Right ventricle myocardium superior (tissue), 1 donor: ENCODE data around the gene ZMYM3. TPM values are rescaled to one million over a fixed set of nuclear protein-coding genes. Genes with fewer than 3 reads are reported as not detected.
"Not testable (repeated sequence)": the region's sequence is repeated elsewhere in the genome, so short reads cannot be mapped to it uniquely, and the experiment has no call there.

ENCODE experiments used
- ATAC-seq: fragments of 200-7000 bp; cut with Tn5 transposase; one replicate; pipeline ENCODE4 v1.9.1; 2020; ENCODE audit warnings: mild to moderate bottlenecking; ENCODE audit not compliant: poor library complexity
- DNase-seq: peaks from one replicate; pipeline ENCODE4 v3.0.0-alpha.2; 2020
- intact Hi-C: fragments of 100-400 bp; cut with DNase I; formaldehyde crosslinking; loops from one replicate; pipeline ENCODE4 v1.11.2; 2022
- long read RNA-seq: library from polyadenylated mRNA; unstranded; transcript quantifications from one replicate; pipeline ENCODE4 v2.0.0, GENCODE V29; 2021
- total RNA-seq: library from RNA; stranded (reverse); fragmentation: NEBNext Ultra II Directional; extraction: Animal tissue kit (Norgen Biotek cat#: 25700); gene quantifications from one replicate; pipeline ENCODE4 v1.2.1, GENCODE V29; 2021
- donor health status: DM: no; HTN: yes; CAD: no; lungs with severe emphysema.

Gene ZMYM3
- 13.0 TPM for total RNA-seq
- long read RNA-seq, partial matches to known transcripts: 9 of 12 reads
- long read RNA-seq, other reads (novel, unspliced or antisense): 3 of 12 reads

DNA sequence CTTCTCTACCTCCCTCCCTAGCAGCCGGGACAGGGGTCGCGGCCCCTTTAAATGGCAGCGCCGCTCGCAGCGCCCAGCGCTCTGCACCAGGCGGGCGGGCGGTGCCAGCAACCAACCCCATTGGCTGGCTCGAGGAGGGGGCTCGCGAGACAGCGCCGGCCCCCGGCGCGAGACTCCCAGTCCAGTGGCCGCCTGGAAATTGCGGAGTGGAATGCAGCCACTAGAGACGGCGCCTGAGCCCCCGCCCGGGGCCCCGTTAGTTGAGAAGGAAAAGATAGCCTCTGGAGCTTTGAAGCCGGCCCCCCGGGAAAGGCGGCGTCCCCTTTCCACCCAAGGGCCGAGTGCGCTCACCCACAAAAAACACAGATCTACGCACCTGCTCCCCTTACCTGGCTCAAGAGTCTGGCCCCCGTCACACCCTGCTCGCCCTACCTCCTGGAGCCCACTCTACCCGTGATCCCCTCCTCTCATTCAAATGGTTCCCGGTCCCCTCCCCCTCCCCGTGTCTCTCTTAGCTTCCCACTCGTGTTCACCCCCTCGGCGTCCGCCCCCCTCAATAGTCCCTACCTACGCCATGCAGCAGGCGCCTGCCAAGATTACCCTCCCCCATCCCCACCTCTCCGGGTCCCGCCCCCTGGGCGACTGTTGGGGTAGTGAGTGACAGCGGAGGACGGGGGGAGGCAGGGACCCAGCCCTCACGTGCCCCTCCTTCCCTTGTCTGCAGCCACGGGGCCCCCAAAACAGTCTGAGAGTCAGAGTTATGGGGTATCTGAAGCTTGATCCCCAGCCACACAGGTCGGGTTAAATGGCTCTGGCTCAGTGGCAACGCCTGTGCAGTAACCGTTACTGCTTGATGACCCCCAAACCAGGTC lies at the start of gene ZMYM3:
Gene ZMYM3, minus strand, starts transcription at position 49 of the 872 bp plus-strand sequence. CDS start 885 bp downstream, outside the sequence.
- intact Hi-C loops: no loop called here
- peak; percentile 92 for DNase-seq
- ATAC-seq: peak; percentile 97

DNA sequence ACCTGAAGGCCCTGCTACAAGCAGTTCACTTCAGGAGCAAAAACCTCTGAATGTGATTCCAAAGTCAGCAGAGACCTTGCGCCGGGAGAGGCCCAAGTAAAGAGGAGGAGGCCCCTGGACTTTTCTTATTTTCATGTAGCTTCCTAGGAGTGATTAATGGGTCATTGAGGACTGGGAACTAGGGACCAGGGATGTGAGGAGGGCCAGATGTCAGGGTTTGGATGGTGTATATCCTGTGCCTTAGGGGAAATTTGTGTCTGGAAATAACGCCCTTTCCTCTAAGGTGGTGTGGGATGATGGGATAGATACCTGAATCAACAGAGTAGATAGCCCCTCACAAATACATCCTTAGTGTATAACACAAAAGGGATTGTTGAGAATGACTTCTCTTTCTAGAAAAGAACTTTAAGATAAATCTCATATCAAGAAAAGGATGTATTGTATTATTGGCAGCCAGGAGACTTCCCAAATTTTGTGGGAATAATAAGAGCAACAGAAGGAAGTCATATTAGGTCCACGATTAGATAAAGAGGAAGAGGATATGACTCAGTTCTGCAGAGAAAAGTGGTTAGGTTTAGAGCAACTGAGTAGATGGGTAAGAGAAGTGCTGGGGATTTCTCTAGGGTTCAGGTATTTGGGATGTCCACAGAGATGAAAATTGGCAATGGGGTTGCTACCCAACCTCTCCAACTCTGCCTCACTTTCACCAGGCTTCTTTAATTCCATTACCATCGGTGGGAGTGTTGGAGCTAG lies 48.7 kb upstream of the ZMYM3 start:
- intact Hi-C loops: no loop called here
- peak; percentile 14 for ATAC-seq

DNA sequence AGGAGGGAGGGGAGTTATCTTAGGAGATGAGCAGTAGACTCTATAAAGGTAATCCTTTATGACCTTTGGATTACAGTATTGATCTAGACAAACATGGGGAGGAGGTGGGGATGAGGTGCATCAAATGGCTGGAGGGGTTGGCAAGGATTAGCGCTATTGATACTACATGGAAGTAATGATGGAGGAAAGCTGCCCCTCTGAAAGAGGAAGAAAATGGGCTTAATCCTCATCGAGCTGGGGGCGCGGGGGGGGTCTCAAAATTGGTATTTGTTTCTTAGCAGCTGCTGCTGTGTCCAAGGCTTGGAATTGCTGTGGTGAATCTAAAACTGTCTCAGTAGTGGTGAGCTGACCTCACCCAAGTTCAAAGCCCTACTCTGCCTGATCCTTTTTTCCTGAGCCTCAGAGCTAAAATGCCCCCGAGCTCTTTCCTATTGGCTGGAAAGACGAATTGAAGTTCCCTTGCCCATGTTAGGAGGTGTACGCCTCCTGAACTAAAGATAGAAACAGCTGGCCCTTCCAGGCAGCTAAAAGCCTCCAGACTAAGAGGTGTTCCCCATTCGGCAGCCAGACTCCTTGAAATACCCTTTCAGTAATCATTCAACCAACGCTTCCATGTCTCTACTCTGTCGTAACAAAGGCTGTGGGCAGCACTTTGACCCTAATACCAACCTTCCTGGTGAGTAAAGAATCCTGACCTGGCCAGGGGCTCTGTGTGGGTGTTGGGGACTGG lies 47.4 kb upstream of the ZMYM3 start, which contains the start of gene ITGB1BP2:
Gene ITGB1BP2, plus strand, starts transcription at position 556 of the 730 bp plus-strand sequence. Its CDS starts 57 bp downstream, at position 613.
- peak; percentile 89 for ATAC-seq
- DNase-seq: no peak
- intact Hi-C loops: no loop called here

More for the DNA sequence above, 48.7 kb upstream of the ZMYM3 start:
- DNase-seq: no peak

DNA sequence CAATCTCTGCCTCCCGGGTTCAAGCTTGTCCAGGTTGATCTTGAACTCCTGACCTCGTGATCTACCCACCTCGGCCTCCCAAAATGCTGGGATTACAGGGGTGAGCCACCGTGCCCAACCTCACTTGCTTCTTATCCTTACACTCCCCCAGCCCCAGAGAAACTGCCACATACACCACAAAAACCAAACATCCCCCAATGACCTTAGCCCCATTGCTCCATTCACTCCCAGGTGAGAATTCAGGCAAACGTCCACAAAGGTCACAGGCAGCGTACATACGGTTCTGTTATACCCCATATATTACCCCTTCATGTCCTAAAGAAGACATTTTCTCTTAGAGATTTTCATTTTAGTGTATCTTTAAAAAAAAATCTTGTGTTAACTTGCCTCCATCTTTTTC lies 46.6 kb upstream of the ZMYM3 start:
- ATAC-seq, intact Hi-C loops, DNase-seq: not testable (repeated sequence)

DNA sequence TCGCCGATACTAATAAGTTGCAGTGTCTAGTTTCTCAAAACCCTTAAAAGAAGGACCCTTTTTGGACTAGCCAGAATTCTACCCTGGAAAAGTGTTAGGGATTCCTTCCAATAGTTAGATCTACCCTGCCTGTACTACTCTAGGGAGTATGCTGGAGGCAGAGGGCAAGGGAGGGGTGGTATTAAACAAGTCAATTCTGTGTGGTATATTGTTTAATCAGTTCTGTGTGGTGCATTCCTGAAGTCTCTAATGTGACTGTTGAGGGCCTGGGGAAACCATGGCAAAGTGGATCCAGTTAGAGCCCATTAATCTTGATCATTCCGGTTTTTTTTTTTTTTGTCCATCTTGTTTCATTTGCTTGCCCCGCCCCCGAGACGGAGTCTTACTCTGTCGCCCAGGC lies 46.1 kb upstream of the ZMYM3 start:
- intact Hi-C loops, ATAC-seq, DNase-seq: not testable (repeated sequence)

DNA sequence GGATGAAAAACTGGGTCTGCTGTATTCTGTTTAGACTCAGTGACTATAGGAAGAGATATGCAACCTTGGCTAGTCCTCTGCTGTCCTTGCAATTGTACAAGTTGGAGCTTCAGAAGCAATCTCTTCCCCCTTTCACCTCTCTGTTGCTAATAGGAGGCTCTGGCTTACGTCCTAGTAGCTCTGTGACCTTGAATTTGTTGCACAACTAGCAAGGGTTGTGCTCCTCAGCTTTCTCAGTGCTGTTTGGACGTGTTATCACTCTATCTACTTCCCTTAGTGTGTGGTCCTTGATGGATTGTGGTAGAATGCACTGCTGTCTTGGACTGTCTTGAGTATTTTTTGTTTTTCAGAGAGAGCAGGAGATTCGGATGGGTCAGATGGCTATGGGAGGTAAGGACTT lies 44.2 kb upstream of the ZMYM3 start:
- ATAC-seq: no peak
- intact Hi-C loops: no loop called here
- no peak for DNase-seq

DNA sequence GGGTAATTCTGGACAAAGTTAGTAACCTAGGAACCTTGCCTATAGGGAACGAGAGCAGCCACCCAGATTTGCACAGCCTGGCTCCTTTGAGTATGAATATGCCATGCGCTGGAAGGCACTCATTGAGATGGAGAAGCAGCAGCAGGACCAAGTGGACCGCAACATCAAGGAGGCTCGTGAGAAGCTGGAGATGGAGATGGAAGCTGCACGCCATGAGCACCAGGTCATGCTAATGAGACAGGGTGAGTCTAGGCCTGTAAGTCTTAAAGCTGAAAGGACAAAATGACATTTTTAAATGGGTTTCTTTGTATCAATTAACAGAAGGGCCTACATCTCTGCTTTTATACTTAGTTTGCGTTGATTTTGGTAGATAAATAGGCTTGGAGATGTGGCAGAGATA lies 42.9 kb upstream of the ZMYM3 start:
- intact Hi-C loops: no loop called here
- no peak for ATAC-seq
- DNase-seq: no peak

DNA sequence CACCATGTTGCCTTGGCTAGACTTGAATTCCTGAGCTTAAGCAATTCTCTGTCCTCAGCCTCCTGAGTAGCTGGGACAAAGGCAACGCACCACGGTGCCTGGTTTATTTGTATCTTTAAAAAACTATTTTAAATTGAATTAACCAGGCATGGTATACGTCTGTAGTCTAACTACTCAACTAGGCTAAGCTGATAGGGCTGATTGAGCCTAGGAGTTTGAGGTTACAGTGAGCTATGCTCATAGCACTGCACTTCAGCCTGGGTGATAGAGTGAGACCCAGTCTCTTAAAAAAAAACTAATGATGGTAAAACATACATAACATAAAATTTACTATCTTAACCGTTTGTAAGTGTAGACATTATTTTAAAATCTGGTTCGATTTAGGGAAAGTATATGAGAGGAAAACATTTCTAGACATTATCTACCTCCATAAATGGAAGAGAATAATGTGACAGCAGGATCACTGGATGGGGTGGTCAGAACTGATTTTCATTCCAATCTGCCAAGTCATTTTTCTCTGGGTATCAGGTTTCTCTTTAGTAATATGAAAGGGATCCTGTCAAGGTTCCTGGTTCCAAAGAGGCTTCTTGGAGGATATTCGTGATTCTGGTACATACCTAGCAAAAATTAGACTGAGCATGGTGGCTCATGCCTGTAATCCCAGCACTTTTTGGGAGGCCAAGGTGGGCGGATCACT lies 38.9 kb upstream of the ZMYM3 start:
- no peak for DNase-seq
- intact Hi-C loops: no loop called here

DNA sequence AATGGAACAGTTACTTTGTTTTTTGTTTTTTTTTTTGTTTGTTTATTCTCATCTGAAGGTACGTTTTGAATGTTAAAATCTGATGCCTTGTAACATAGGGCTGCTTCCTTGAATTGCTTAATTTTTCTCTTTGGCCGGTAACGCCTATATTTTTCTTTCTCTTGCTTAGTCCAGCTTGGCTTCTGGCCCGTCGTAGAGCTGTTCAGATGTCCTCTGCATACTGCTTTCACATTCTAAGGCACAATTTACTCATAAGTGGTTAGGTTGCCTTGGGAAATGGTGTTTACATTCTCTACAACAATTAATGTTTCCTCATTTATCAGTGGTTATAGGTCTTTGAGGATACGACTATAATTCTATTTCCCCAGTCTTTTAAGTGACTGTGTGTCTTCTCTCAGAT lies 37.4 kb upstream of the ZMYM3 start:
- intact Hi-C loops: no loop called here
- DNase-seq (no peak), ATAC-seq (no peak)

More for the DNA sequence above, 38.9 kb upstream of the ZMYM3 start:
- ATAC-seq: no peak

DNA sequence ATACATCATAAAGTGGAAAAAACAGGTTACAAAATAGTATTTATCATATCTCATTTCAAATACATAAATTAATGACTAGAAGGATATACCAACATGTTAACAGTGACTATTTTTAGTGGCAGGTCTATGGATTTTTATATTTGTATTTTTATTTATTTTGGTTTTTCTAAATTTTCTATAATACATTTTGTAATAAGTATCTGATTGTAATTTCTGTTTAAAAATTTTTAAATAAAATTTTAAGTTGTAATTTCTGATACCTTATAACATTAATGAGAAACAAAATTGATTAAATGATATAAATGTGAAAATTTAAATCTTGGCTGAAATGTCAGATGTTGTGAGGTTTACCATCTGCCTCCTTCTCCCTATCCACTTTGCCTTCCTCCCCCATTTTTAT lies 32.0 kb upstream of the ZMYM3 start:
- no peak for DNase-seq
- no peak for ATAC-seq
- intact Hi-C loops: no loop called here

DNA sequence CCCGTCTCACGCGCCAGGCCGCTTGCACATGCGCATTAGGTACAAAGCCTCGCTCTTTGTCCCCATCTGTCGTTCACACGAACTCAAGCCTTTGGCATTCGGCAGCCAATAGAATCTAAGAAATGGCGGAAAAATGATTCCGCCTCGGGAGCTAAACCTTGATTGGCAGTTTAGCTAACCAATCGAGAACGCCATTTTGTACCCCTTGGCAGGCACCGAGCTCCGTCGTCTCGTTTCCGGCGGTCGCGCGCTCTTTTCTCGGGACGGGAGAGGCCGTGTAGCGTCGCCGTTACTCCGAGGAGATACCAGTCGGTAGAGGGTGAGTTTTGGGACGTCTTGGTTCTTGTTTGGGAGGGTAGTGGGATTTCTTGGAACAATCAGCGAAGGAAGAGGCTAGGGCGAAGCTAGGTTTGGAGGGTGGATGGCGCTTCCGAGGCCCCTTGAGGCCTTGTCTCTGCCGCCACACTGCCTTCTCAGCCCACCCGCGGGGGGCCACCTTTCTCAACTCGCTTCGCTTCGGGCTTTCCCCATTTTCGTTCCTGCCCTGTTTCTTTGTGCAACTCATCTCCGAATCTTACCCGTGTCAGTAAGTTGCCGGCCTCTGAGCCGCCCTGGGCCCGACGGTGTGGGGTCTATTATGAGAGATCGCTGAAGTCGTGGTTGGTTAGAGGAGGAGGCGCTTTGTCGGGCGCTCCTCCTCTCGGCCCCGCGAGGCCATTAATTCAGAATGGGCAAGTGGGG lies 29.6 kb upstream of the ZMYM3 start, which contains the start of gene NONO:
Gene NONO, plus strand, starts transcription at position 233 of the 741 bp plus-strand sequence. CDS start 7,003 bp downstream, outside the sequence.
- ATAC-seq: peak; percentile 96
- peak; percentile 84 for DNase-seq
- intact Hi-C loops: no loop called here

DNA sequence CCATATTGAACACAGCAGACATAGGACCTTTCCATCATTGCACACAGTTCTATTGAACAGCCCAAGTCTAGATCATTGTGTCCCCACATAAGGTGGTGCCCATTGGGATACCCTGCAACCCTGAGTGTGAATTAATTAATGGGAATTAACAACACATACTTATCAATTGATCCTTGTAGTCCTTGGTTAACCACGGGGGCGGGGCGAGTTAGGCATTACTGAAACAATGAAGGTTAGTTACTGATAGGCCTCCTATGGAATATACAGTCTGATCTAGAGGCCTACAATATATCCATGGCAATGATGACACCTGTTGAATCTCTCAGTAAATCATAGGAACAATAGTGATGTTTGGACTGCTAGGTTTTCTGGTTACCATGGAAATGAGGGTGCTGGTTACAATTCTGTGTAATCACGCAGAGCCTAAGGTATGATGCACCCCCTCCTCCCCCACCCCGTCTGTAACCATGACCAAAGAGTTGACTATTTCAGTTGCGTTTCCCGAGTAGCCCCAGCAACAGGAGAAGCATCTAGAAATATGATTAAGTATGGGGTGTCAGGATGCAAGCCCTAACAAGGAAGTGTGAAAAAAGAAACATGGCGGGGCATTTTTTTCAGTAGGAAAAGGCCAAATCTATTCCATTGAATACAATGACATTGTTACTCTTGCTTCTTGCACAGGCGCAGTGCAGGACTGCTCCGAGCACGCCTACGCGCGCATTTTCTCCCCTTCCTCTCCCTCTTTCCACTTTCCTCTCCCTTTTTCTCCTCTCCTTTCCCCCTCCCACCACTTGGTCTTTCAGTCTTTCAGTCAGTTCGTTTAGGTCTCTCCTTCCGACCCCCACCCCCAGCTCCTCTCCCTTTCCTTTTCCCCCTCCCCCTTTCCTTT lies 28.8 kb upstream of the ZMYM3 start:
- intact Hi-C loops: no loop called here
- ATAC-seq (peak; percentile 84), DNase-seq (no peak)

DNA sequence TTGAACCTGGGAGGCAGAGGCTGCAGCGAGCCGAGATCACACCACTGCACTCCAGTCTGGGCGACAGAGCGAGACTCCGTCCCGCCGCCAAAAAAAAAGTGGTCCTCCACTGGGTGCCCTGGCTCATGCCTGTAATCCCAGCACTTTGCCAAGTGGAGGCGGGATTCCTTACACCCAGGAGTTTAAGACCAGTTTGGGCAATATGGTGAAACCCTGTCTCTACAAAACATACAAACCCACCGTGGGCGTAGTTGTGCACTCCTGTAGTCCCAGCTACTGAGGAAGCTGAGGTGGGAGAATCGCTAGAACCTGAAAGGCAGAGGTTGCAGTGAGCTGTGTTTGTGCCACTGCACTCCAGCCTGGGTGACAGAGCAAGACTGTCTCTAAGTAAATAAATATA lies 27.4 kb upstream of the ZMYM3 start:
- DNase-seq, intact Hi-C loops, ATAC-seq: not testable (repeated sequence)

DNA sequence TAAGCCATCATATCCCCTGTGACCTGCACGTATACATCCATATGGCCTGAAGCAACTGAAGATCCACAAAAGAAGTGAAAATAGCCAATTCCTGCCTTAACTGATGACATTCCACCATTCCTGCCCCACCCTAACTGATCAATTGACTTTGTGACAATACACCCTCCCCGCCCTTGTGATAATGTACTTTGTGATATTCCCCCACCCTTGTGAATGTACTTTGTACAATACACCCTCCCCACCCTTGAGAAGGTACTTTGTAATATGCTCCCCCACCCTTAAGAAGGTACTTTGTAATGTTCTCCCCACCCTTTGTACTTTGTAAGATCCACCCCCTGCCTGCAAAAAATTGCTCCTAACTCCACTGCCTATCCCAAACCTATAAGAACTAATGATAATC lies 18.4 kb upstream of the ZMYM3 start:
- ATAC-seq, DNase-seq, intact Hi-C loops: not testable (repeated sequence)

DNA sequence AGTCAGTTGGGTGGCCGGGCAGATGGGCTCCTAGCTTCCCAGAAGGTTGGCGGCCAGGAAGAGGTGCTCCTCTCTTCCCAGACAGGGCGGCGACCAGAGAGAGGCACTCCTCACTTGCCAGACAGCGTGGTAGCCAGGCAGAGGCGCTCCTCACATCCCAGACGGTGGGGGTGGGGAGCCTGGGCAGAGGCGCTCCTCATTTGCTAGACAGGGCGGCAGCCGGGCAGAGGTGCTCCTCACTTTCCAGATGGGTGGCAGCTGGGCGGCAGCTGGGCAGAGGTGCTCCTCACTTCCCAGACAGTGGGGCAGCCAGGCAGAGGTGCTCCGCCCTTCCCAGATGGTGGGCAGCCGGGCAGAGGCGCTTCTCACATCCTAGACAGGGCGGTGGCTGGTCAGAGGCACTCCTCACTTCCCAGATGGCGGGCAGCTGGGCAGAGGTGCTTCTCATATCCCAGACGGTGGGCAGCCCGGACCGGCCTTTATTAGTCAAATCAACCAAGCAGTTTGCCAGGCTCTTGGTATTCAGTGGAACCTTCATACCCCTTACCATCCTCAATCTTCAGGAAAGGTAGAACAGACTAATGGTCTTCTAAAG lies 16.0 kb upstream of the ZMYM3 start:
- no peak for DNase-seq
- no peak for ATAC-seq
- intact Hi-C loops: no loop called here

DNA sequence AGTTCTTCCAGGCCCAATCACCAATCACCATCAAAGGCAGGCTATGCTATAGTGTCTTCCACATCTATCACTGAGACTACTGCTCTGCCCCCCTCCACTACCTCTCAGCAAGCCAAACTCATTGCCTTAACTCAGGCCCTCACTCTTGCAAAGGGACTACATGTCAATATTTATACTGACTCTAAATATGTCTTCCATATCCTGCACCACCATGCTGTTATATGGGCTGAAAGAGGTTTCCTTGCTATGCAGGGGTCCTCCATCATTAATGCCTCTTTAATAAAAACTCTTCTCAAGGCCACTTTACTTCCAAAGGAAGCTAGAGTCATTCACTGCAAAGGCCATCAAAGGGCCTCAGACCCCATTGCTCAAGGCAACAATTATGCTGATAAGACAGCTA lies 14.7 kb upstream of the ZMYM3 start:
- intact Hi-C loops, DNase-seq, ATAC-seq: not testable (repeated sequence)
